GM12801 (cell line): ENCODE measurements around the gene ATXN1L.

Source experiments
- TF ChIP-seq, protein P1 (sequence below): IDR thresholded peaks from one replicate; pipeline ENCODE4 v1.5.1; 2011; ENCODE audit warnings: control low read depth; ENCODE audit not compliant: insufficient read length; ENCODE audit errors: extremely low read depth

The ATXN1L gene

GRCh38 chr16:71903608-71904007 is 57.8 kb downstream of the ATXN1L start:
- TF ChIP-seq, protein P1, sequence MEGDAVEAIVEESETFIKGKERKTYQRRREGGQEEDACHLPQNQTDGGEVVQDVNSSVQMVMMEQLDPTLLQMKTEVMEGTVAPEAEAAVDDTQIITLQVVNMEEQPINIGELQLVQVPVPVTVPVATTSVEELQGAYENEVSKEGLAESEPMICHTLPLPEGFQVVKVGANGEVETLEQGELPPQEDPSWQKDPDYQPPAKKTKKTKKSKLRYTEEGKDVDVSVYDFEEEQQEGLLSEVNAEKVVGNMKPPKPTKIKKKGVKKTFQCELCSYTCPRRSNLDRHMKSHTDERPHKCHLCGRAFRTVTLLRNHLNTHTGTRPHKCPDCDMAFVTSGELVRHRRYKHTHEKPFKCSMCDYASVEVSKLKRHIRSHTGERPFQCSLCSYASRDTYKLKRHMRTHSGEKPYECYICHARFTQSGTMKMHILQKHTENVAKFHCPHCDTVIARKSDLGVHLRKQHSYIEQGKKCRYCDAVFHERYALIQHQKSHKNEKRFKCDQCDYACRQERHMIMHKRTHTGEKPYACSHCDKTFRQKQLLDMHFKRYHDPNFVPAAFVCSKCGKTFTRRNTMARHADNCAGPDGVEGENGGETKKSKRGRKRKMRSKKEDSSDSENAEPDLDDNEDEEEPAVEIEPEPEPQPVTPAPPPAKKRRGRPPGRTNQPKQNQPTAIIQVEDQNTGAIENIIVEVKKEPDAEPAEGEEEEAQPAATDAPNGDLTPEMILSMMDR = no peak

GRCh38 chr16:71904239-71904638 is 58.5 kb downstream of the ATXN1L start:
- TF ChIP-seq, protein P1 = no peak
